ENCODE measurements around the gene RNU6-8.

The RNU6-8 gene

DNA sequence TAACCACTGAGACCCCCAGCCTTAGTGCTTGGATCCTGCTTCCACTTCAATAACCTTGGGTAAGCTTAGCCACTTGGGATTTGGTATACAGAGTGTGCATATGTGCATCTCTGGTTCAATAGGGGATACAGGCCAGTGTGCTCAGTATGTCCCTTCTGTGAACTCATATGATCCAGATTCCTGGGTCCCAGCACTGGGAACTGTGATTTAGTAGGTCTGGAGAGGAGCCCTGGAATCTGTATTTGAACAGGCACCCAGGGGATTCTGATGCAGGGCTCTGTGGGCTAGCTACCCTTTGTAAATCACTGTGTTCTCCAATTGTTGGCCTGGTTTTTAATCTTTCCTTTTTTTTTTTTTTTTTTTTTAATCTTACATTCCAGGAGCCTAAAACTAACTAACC lies 9.8 kb upstream of the RNU6-8 start:
- Histone ChIP-seq H3K79me2 (ENCODE audit: low read length) (no peaks in the 10 kb centered on the region), H2AFZ (ENCODE audit: low read depth, low read length) (no peak overlapping the region), H3K27ac (ENCODE audit: low read length) (no peak overlapping the region), H3K27me3 (ENCODE audit: low read depth, low read length) (peaks cover 27% of the 10 kb centered on the region), H3K4me1 (ENCODE audit: low read length) (no peaks in the 10 kb centered on the region), H3K36me3 (replicated peaks; ENCODE audit: low read depth, low read length) (no peaks in the 10 kb centered on the region), H4K20me1 (ENCODE audit: insufficient read depth, low read length) (no peaks in the 10 kb centered on the region), H3K9ac (ENCODE audit: low read length) (no peak overlapping the region), H3K4me2 (ENCODE audit: low read length) (no peak overlapping the region), H3K4me3 (ENCODE audit: low read length) (no peak overlapping the region), H3K9me3 (ENCODE audit: insufficient read depth, low read length) (no peaks in the 10 kb centered on the region)
- TF ChIP-seq EZH2phosphoT487 (IDR thresholded peaks at IDR 0.05; ENCODE audit: low read depth), result no peak
- TF ChIP-seq, protein P1, sequence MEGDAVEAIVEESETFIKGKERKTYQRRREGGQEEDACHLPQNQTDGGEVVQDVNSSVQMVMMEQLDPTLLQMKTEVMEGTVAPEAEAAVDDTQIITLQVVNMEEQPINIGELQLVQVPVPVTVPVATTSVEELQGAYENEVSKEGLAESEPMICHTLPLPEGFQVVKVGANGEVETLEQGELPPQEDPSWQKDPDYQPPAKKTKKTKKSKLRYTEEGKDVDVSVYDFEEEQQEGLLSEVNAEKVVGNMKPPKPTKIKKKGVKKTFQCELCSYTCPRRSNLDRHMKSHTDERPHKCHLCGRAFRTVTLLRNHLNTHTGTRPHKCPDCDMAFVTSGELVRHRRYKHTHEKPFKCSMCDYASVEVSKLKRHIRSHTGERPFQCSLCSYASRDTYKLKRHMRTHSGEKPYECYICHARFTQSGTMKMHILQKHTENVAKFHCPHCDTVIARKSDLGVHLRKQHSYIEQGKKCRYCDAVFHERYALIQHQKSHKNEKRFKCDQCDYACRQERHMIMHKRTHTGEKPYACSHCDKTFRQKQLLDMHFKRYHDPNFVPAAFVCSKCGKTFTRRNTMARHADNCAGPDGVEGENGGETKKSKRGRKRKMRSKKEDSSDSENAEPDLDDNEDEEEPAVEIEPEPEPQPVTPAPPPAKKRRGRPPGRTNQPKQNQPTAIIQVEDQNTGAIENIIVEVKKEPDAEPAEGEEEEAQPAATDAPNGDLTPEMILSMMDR (IDR thresholded peaks at IDR 0.05; ENCODE audit: low read depth, low read length), result no peak

DNA sequence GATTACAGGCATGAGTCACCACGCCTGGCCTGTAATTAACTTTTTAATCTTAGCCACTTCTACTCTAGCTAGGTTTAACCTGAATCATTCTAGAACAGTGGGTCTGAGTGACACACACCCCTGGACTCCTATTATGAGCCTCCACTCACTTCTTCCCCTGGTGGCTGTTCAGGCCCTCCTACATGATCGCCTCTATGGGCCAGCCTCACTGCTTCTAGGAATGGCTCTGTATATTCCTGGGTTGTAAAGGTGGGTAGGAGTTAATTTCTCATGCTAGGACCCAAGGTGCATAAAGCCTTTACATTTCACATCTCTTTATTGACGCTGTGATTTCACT lies 8.0 kb upstream of the RNU6-8 start:
- Histone ChIP-seq H3K4me3 (ENCODE audit: low read length) (no peak overlapping the region), H3K36me3 (replicated peaks; ENCODE audit: low read depth, low read length) (no peaks in the 10 kb centered on the region), H3K79me2 (ENCODE audit: low read length) (no peaks in the 10 kb centered on the region), H3K9me3 (ENCODE audit: insufficient read depth, low read length) (no peaks in the 10 kb centered on the region), H2AFZ (ENCODE audit: low read depth, low read length) (no peak overlapping the region), H4K20me1 (ENCODE audit: insufficient read depth, low read length) (peaks cover 8% of the 10 kb centered on the region; the same call in 1 of the 2 replicates), H3K4me1 (ENCODE audit: low read length) (peaks cover 13% of the 10 kb centered on the region), H3K27me3 (ENCODE audit: low read depth, low read length) (peaks cover 40% of the 10 kb centered on the region), H3K27ac (ENCODE audit: low read length) (no peak overlapping the region), H3K4me2 (ENCODE audit: low read length) (no peak overlapping the region), H3K9ac (ENCODE audit: low read length) (no peak overlapping the region)
- TF ChIP-seq, protein P1 (IDR thresholded peaks at IDR 0.05; ENCODE audit: low read depth, low read length), result no peak
- TF ChIP-seq EZH2phosphoT487 (IDR thresholded peaks at IDR 0.05; ENCODE audit: low read depth), result no peak

DNA sequence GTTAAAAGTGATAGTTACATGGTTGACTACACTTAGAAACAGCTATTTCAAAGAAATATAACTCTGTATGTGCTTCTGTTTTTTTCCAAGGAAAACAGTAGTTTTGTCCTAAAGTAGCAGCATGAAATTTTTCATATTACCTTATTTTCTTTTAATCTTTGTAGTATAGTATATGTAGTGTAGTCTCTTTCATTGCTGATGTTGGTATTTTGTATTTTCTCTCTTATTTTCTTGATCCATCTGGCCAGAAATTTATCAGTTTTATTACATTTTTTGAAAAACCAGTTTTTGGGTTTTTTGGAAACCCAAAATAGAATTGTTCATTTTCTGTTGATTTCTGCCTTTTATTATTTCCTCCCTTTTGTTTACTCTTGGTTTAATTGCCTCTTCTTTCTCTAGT lies 6.4 kb upstream of the RNU6-8 start:
- TF ChIP-seq, protein P1 (IDR thresholded peaks at IDR 0.05; ENCODE audit: low read depth, low read length), result no peak
- no peak for TF ChIP-seq EZH2phosphoT487 (IDR thresholded peaks at IDR 0.05; ENCODE audit: low read depth)
- H3K36me3 ChIP-seq (replicated peaks; ENCODE audit: low read depth, low read length), result no peaks in the 10 kb centered on the region
- no peaks in the 10 kb centered on the region for H3K79me2 ChIP-seq (ENCODE audit: low read length)
- no peak overlapping the region for H3K9ac ChIP-seq (ENCODE audit: low read length)
- no peak overlapping the region for H3K4me3 ChIP-seq (ENCODE audit: low read length)
- peaks cover 46% of the 10 kb centered on the region for H3K27me3 ChIP-seq (ENCODE audit: low read depth, low read length)
- no peak overlapping the region for H3K4me2 ChIP-seq (ENCODE audit: low read length)
- H2AFZ ChIP-seq (ENCODE audit: low read depth, low read length), result no peak overlapping the region
- H3K4me1 ChIP-seq (ENCODE audit: low read length), result peaks cover 28% of the 10 kb centered on the region
- H4K20me1 ChIP-seq (ENCODE audit: insufficient read depth, low read length), result peaks cover 8% of the 10 kb centered on the region; the same call in 1 of the 2 replicates
- no peaks in the 10 kb centered on the region for H3K9me3 ChIP-seq (ENCODE audit: insufficient read depth, low read length)
- H3K27ac ChIP-seq (ENCODE audit: low read length), result no peak overlapping the region

DNA sequence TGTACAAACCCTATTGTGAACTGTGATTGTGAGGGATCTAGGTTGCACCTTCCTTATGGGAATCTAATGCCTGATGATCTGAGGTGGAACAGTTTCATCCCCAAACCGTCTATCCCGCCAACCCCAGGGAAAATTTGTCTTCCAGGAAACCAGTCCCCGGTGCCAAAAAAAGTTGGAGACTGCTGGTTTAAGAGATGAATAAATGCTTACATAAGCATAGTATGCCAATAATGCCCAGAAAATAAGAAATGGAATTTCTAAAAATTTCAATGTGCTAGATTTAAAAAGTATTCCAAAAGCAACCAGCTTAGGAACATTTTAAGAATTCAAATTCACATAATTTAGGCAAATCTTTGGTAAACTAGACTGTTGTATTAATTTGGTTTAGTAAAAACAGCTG lies 5.4 kb upstream of the RNU6-8 start:
- Histone ChIP-seq H3K27me3 (ENCODE audit: low read depth, low read length) (peaks cover 48% of the 10 kb centered on the region), H2AFZ (ENCODE audit: low read depth, low read length) (no peak overlapping the region), H3K9me3 (ENCODE audit: insufficient read depth, low read length) (no peaks in the 10 kb centered on the region), H3K4me2 (ENCODE audit: low read length) (no peak overlapping the region), H4K20me1 (ENCODE audit: insufficient read depth, low read length) (peaks cover 8% of the 10 kb centered on the region; the same call in 1 of the 2 replicates), H3K4me3 (ENCODE audit: low read length) (no peak overlapping the region), H3K9ac (ENCODE audit: low read length) (no peak overlapping the region), H3K36me3 (replicated peaks; ENCODE audit: low read depth, low read length) (no peaks in the 10 kb centered on the region), H3K4me1 (ENCODE audit: low read length) (peaks cover 32% of the 10 kb centered on the region), H3K79me2 (ENCODE audit: low read length) (no peaks in the 10 kb centered on the region), H3K27ac (ENCODE audit: low read length) (no peak overlapping the region)
- no peak for TF ChIP-seq EZH2phosphoT487 (IDR thresholded peaks at IDR 0.05; ENCODE audit: low read depth)

DNA sequence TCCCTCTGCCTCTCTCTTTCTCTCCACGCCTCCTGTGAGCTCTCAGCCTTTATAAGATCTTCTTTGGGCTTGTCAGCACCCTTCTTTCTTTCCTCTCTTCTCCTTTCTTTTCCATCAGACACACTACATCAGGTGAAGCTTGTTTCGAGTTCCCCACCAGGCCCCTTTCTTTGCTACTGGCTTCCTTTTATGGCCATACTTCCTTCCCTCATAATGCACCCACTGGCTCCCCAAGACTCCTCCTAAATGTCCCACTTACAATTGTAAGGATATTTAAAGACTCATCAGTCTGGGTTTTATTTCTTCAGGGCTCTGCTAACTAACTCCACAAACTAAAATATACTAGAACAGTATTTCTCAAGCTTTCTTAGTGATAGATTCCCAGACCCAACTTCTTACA lies 3.5 kb upstream of the RNU6-8 start:
- Histone ChIP-seq H3K27ac (ENCODE audit: low read length) (no peak overlapping the region), H2AFZ (ENCODE audit: low read depth, low read length) (no peak overlapping the region), H3K4me3 (ENCODE audit: low read length) (peak overlapping the region; percentile 51), H3K9ac (ENCODE audit: low read length) (no peak overlapping the region), H3K4me1 (ENCODE audit: low read length) (peaks cover 32% of the 10 kb centered on the region), H3K79me2 (ENCODE audit: low read length) (no peaks in the 10 kb centered on the region), H3K9me3 (ENCODE audit: insufficient read depth, low read length) (no peaks in the 10 kb centered on the region), H3K4me2 (ENCODE audit: low read length) (peak overlapping the region; percentile 77), H3K36me3 (replicated peaks; ENCODE audit: low read depth, low read length) (no peaks in the 10 kb centered on the region), H3K27me3 (ENCODE audit: low read depth, low read length) (peaks cover 48% of the 10 kb centered on the region), H4K20me1 (ENCODE audit: insufficient read depth, low read length) (peaks cover 8% of the 10 kb centered on the region; the same call in 1 of the 2 replicates)
- no peak for TF ChIP-seq EZH2phosphoT487 (IDR thresholded peaks at IDR 0.05; ENCODE audit: low read depth)
